GM12891 (cell line): Measurements from ENCODE around the gene RPS25. TPM values are rescaled to one million over a fixed set of nuclear protein-coding genes. Genes with fewer than 3 reads are reported as not detected.
"Not testable (repeated sequence)": the region's sequence is repeated elsewhere in the genome, so short reads cannot be mapped to it uniquely, and the experiment has no call there.

ENCODE experiments used
- DNase-seq: peaks from one replicate; pipeline ENCODE4 v3.0.0; 2011; ENCODE audit warnings: low spot score; ENCODE audit not compliant: insufficient read length
- FAIRE-seq: peaks from 2 replicates; lab custom pipeline; 2011; peaks lifted over from hg19 to GRCh38; lab: Jason Lieb, UNC
- PAX5 ChIP-seq: IDR thresholded peaks from 2 replicates; pipeline ENCODE4 v1.6.1; 2011; ENCODE audit warnings: low read length, moderate library complexity, mild to moderate bottlenecking; ENCODE audit not compliant: insufficient read depth, severe bottlenecking
- POLR2A ChIP-seq: IDR thresholded peaks from 2 replicates; pipeline ENCODE4 v1.6.1; 2011; ENCODE audit warnings: low read depth, low read length, control low read depth
- POLR2AphosphoS5 ChIP-seq: IDR thresholded peaks from 2 replicates; pipeline ENCODE4 v1.6.1; 2011; ENCODE audit warnings: low read depth, low read length, control low read depth
- POU2F2 ChIP-seq: IDR thresholded peaks from 2 replicates; pipeline ENCODE4 v1.6.1; 2011; ENCODE audit warnings: low read depth, mild to moderate bottlenecking, control low read depth, low read length, moderate library complexity
- SPI1 ChIP-seq: IDR thresholded peaks from 2 replicates; pipeline ENCODE4 v1.6.1; 2011; ENCODE audit warnings: low read depth, low read length, control low read depth
- TAF1 ChIP-seq: IDR thresholded peaks from 2 replicates; pipeline ENCODE4 v1.6.1; 2011; ENCODE audit warnings: low read depth, low read length, control low read depth
- polyA plus RNA-seq: library from polyadenylated mRNA; unstranded; fragments of >200 nt; gene quantifications from one replicate; pipeline ENCODE4 v1.2.1, GENCODE V29; 2012; ENCODE audit warnings: low read depth, missing spikeins, inconsistent platforms; ENCODE audit not compliant: missing spikeins

Gene RPS25
- polyA plus RNA-seq = 4,068 TPM

DNA sequence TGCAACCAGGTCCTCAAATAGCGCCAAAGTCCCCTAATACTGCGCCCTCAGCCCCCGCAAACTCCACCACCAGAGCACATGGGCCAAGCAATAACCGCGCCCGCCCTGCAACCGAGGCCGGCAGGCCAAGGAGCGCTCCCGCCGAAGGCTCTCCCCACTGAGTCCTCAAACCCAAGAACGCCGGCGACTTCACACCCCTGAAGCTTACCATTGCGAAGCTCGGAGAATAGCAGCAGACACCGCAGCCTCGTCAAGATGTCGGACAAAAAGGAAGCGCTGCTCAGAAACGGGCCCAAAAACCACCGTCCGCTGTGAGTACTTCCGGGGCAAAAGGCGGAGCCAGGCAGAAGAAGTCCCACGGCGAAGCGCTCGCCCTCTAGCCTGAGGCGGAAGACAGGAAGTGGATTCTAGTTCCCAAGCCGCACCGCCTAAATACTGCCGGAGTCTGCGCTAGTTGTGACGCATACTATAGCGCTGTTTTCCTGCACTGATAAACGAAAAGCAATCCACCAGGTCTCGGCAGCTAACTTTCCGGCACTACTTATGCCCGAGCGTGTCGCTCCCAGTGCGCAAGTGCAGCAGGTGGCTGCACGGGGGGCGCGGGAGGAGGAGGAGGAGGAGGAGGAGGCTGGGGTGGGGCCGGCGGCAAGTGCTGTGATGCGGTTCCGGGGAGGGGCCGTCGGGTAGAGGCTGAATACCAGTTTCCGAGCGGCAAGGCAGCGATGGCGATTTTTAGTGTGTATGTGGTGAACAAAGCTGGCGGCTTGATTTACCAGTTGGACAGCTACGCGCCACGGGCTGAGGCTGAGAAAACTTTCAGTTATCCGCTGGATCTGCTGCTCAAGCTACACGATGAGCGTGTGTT lies at the start of gene RPS25, which contains the start of gene TRAPPC4:
RPS25 (minus strand) TSS at position 270 of the 865 bp plus-strand sequence; CDS start at position 211, 59 bp downstream.
TRAPPC4 (plus strand) TSS at position 693 of the 865 bp plus-strand sequence; CDS start at position 723, 30 bp downstream.
- TF ChIP-seq POLR2AphosphoS5 (peak; percentile 96), PAX5 (no peak), POLR2A (peak; percentile 96), SPI1 (peak; percentile 82), POU2F2 (peak; percentile 80), TAF1 (peak; percentile 93)
- peak; percentile 90 for DNase-seq
- peak; percentile 91 for FAIRE-seq

DNA sequence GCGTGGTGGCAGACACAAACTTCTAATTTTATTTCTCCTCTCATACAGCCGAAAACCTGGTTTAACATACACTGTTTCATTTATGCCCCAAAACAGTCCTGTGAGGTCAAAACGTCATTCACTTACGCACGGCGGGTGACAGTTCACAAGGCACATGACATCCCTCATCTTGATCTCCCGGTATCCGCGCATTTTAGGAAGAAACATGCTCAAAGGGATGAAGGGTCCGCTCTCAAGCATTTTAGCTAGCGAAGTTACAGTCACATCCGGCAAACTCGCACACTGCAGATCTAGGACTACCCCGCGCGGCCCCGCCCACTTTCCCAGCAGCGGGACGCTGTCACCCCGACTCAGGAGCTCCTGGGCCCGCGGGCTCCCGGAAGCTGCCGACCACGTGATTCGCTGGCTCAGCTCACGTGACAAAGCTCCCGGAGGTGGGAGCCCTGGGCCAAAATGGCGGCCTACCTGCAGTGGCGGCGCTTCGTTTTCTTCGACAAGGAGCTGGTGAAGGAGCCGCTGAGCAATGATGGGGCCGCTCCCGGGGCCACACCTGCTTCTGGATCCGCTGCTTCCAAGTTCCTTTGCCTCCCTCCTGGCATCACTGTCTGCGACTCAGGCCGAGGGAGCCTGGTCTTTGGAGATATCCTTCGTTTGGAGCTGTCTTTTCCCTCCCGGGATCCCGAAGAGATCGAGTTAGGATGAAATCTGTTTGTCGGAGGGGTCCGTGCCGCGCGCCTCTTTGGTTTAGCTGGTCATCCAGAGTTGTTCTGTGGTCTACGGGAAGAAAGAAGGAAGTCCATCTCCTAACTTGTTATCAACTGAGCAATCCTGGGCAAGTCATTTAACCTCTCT lies 49.5 kb upstream of the RPS25 start, which contains the start of gene VPS11:
VPS11 (plus strand) TSS at position 448 of the 852 bp plus-strand sequence; CDS start at position 454, 6 bp downstream.
- FAIRE-seq (peak; percentile 96), DNase-seq (peak; percentile 99)
- peak; percentile 84 for TF ChIP-seq POLR2AphosphoS5
- peak; percentile 72; the same call in 1 of the 2 replicates for TF ChIP-seq POU2F2
- TF ChIP-seq POLR2A = peak; percentile 84
- no peak for TF ChIP-seq PAX5
- no peak for TF ChIP-seq SPI1
- TF ChIP-seq TAF1 = peak; percentile 91

DNA sequence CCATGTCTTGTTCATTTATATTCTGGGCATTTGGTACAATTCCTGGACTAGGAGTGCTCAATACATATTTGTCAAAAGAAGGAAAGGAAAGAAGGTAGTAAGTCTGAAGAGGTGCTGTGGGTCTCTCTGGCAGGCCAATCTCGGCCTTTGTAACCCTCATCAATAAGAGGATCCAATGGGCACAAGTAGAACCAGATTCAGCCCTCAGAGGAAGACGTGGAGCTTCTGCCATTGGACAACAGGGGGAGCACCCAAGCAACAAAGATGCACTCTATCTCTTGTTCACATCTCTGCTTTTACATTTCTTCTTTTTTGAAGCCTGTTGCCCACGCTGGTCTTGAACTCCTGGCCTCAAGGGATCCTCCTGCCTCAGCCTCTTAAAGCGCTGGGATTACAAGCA lies 47.2 kb upstream of the RPS25 start:
- DNase-seq = no peak

DNA sequence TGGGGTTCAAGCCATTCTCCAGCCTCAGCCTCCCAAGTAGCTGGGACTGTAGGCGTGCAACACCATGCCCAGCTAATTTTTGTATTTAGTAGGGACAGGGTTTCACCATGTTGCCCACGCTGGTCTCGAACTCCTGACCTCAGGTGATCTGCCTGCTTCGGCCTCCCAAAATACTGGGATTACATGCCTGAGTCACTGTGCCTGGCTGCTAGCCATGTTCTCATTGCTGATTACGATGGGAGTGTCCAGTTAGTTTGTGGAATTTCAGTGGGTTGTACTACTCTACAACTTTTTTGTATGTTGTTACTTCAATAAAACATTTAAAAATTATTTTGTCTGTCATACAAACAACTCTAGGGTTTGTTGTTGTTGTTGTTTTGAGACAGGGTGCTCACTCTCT lies 44.6 kb upstream of the RPS25 start:
- no peak for TF ChIP-seq POLR2A
- TF ChIP-seq PAX5 = no peak
- TF ChIP-seq POU2F2 = no peak
- no peak for TF ChIP-seq TAF1
- no peak for TF ChIP-seq SPI1
- no peak for TF ChIP-seq POLR2AphosphoS5
- FAIRE-seq (no peak), DNase-seq (no peak)

More for the DNA sequence above, 47.2 kb upstream of the RPS25 start:
- peak; percentile 48 for FAIRE-seq
- TF ChIP-seq TAF1 = no peak
- no peak for TF ChIP-seq SPI1
- TF ChIP-seq POLR2AphosphoS5 = no peak
- no peak for TF ChIP-seq POU2F2
- TF ChIP-seq POLR2A = no peak
- no peak for TF ChIP-seq PAX5

DNA sequence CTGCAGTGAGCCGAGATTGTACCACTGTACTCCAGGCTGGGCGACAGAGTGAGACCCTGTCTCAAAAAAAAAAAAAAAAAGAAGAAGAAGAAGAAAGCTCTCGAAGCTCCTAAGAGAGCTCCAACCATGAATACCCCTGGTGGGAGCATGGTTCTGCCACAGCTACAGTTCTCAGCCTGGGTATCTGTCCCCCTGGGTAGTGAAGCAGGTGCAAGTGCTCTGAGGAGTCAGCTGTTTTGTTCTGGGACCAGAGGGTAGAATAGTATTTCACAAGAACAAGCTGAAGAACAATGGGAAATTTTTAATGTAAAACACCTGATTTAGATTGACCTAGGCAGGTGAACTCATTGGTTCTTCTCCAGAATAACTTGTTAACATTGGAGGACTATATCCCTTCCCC lies 43.1 kb upstream of the RPS25 start:
- no peak for FAIRE-seq
- TF ChIP-seq SPI1 (no peak), PAX5 (no peak), POU2F2 (no peak), POLR2A (no peak), POLR2AphosphoS5 (no peak), TAF1 (no peak)
- no peak for DNase-seq

DNA sequence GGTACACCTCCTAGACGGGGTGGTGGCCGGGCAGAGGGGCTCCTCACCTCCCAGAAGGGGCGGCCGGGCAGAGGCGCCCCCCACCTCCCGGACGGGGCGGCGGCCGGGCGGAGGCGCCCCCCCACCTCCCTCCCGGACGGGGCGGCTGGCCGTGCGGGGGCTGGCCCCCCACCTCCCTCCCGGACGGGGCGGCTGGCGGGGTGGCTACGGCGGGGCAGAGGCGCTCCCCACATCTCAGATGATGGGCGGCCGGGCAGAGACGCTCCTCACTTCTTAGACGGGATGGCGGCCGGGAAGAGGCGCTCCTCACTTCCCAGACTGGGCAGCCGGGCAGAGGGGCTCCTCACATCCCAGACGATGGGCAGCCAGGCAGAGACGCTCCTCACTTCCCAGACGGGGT lies 41.0 kb upstream of the RPS25 start:
- DNase-seq, FAIRE-seq: not testable (repeated sequence)

DNA sequence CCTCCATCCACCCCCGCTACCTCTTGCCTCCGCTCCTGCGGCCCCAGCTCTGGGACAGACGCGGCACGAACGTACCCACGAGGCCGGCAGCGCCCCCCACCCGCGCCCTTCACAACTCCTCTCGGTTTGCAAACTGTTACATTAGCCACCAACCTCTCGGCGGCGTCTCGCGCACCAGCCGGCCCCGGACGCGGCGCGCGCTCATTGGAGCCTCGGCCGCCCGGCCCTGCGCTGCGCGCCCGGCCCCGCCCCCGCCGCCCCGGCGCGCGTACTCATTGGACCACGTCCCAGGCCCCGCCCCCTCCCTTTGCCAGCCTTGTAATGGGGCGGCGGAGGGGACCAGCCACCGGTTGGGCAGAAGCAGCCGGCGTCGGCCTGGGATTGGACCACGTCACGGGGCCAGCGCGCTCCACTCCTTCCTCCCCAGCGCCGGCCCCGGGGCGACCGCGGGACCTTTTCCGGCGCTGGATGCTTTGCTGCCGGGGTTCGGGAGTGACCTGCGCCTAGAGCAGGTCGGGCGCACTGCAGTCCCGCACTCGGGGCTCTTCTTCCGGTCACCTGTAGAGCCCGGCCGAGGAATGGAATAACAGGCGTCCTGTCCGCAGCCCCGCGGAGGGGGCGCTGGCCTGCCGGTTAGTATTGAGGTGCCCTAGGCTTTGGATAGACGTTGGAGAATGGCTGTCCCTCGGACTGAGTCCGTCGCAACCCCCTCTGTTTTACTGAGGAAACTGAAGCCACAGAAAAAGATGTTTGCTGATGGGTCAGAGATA lies 39.0 kb upstream of the RPS25 start, which contains the start of gene HYOU1:
HYOU1 (minus strand) TSS at position 206 of the 770 bp plus-strand sequence. CDS start 1,045 bp downstream, outside the sequence.
- FAIRE-seq (peak; percentile 99), DNase-seq (peak; percentile 99)
- TF ChIP-seq POLR2AphosphoS5 = peak; percentile 58
- TF ChIP-seq TAF1 = peak; percentile 83
- peak; percentile 79 for TF ChIP-seq POU2F2
- TF ChIP-seq PAX5 = no peak
- peak; percentile 65 for TF ChIP-seq POLR2A
- no peak for TF ChIP-seq SPI1

DNA sequence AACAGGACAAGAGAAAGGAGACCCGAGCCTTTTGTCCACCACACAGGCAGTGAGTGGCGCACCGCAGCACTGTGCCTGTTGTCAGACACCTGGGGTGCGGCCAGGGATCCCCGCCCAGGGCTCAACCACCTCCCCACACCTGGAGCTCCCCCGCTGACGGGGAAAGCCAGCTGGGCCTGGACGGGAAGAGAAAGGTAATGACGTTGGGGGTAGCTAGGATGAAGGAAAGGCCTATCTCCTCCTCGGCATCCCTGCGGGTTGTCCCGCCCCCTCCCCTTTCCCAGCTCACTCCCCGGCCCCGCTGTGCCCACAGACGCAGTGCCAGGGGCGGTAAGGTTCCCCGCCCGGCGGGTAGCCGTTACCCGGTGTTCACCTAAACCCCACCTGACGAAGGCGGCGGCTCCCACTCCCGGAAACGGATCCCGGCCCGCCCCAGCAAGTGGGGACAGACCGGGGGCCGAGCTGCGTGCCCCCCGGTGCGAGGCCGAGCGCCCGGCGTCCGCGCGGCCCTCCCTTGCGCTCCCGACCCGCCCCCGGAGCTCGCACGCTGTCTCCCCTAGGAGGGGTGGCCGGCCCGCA lies 38.4 kb upstream of the RPS25 start:
- FAIRE-seq = no peak
- peak; percentile 43 for DNase-seq
- TF ChIP-seq TAF1 = no peak
- TF ChIP-seq SPI1 = no peak
- no peak for TF ChIP-seq POLR2AphosphoS5
- no peak; the same call in 1 of the 2 replicates for TF ChIP-seq POLR2A
- TF ChIP-seq POU2F2 = no peak
- no peak for TF ChIP-seq PAX5

DNA sequence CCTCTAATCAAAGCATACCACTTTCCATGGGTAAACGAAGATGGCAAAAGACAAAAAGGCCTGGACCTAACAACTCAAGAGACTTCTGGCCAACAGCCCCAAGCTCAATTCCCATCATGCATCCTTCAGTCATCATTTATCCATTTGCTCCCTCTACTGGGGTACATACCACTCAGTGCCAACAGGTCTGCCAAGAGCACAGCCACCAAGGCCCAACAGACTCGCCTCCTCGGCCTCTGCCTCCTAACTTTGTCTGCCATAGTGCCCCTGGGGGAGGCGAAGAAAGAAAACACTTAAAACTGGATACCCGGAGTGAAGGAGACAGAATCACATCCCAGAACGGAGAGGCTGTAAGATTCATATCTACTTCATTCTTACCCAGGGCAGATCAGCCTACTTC lies 37.8 kb upstream of the RPS25 start:
- FAIRE-seq (peak; percentile 62), DNase-seq (no peak)
- no peak; the same call in 1 of the 2 replicates for TF ChIP-seq POLR2A
- TF ChIP-seq TAF1 = no peak
- no peak for TF ChIP-seq POLR2AphosphoS5
- TF ChIP-seq PAX5 = no peak
- no peak for TF ChIP-seq SPI1
- TF ChIP-seq POU2F2 = no peak
